Panc1 (cell line): Measurements from ENCODE around the gene PPARG. TPM values are rescaled to one million over a fixed set of nuclear protein-coding genes. Genes with fewer than 3 reads are reported as not detected.
A peak's percentile ranks its signal among the peaks of the same experiment; 100 is the strongest.

Experiments used
- ATAC-seq: fragments of 200-7000 bp; cut with Tn5 transposase; 2 replicates; pipeline ENCODE4 v1.9.1; 2020; ENCODE audit warnings: mild to moderate bottlenecking, moderate library complexity
- BruUV-seq: library from RNA; stranded (reverse); fragments of 400-500 nt; replicated peaks from 2 replicates; lab custom pipeline; 2021; lab: Mats Ljungman, UMichigan
- CTCF ChIA-PET: fragments of 300-600 bp; sonication (Branson Sonifier 250); formaldehyde crosslinking; loops from one replicate; lab custom pipeline; 2022; ENCODE audit warnings: antibody characterized with exemption; lab: Charles Lee
- POLR2A ChIA-PET: fragments of 300-600 bp; sonication (Branson Sonifier 250); formaldehyde crosslinking; loops from one replicate; lab custom pipeline; 2022; ENCODE audit warnings: antibody characterized with exemption; lab: Charles Lee
- DNase-seq: peaks from one replicate; pipeline ENCODE4 v3.0.0-alpha.2; 2010; ENCODE audit warnings: low read depth, low spot score
- H3K27ac ChIP-seq: 2 replicates; pipeline ENCODE4 v1.5.1; 2011; ENCODE audit warnings: mild to moderate bottlenecking, low read length, inconsistent platforms
- H3K27me3 ChIP-seq: fragments of 200-500 bp; sonication (Bioruptor generic); 2 replicates; pipeline ENCODE4 v1.6.0; 2014; ENCODE audit warnings: low read length, inconsistent platforms; ENCODE audit not compliant: control insufficient read depth, insufficient read depth
- H3K36me3 ChIP-seq: fragments of 200-500 bp; sonication (Bioruptor generic); 2 replicates; pipeline ENCODE4 v1.5.1; 2014; ENCODE audit warnings: inconsistent platforms, mild to moderate bottlenecking, low read length, moderate library complexity; ENCODE audit not compliant: control insufficient read depth, insufficient read depth
- H3K4me1 ChIP-seq: 2 replicates; pipeline ENCODE4 v1.5.1; 2011; ENCODE audit warnings: inconsistent platforms, mild to moderate bottlenecking, low read length, moderate library complexity; ENCODE audit not compliant: control insufficient read depth, insufficient read depth
- H3K4me3 ChIP-seq, 2 experiments: 2 replicates each; pipeline ENCODE4 v1.5.1; 2011 to 2012; ENCODE audit warnings: low read depth in 2 of 2, low read length in 2 of 2, mild to moderate bottlenecking in 2 of 2, inconsistent platforms in 1 of 2, moderate library complexity in 1 of 2
- H3K9me3 ChIP-seq: fragments of 200-500 bp; sonication (Bioruptor generic); 2 replicates; pipeline ENCODE4 v1.5.1; 2014; ENCODE audit warnings: low read depth, mild to moderate bottlenecking, inconsistent platforms, low read length, moderate library complexity; ENCODE audit not compliant: control insufficient read depth, insufficient read depth
- CTCF ChIP-seq: fragments of 450-650 bp; IDR thresholded peaks from 2 replicates; pipeline ENCODE4 v1.5.1; 2017; ENCODE audit warnings: mild to moderate bottlenecking
- POLR2AphosphoS5 ChIP-seq: IDR thresholded peaks from 2 replicates; pipeline ENCODE4 v1.6.1; 2012; ENCODE audit warnings: mild to moderate bottlenecking, low read depth, low read length, moderate library complexity
- REST ChIP-seq, 2 experiments: IDR thresholded peaks; 2 replicates each; pipeline ENCODE4 v1.6.1; 2011 to 2012; ENCODE audit warnings: low read depth in 2 of 2, control low read depth in 1 of 2, low read length in 1 of 2, mild to moderate bottlenecking in 1 of 2, moderate library complexity in 1 of 2; ENCODE audit not compliant: insufficient read depth in 1 of 2
- SIN3A ChIP-seq: IDR thresholded peaks from 2 replicates; pipeline ENCODE4 v1.6.1; 2012; ENCODE audit warnings: low read depth, mild to moderate bottlenecking, low read length, moderate library complexity, borderline replicate concordance; ENCODE audit not compliant: insufficient read depth
- TCF7L2 ChIP-seq: IDR thresholded peaks from 2 replicates; pipeline ENCODE4 v1.6.1; 2011; ENCODE audit warnings: mild to moderate bottlenecking, low read depth, low read length, inconsistent platforms
- in situ Hi-C: cut with HindIII; loops from 2 replicates; pipeline ENCODE4 v1.10.0; 2016; ENCODE audit warnings: low sequenced_read_pairs, low pct_unique_long_range_greater_than_20kb
- intact Hi-C: fragments of 100-400 bp; cut with micrococcal nuclease; formaldehyde crosslinking; loops from one replicate; pipeline ENCODE4 v1.10.0; 2022; ENCODE audit not compliant: unreplicated experiment
- total RNA-seq: library from RNA; stranded (reverse); gene quantifications from one replicate; pipeline ENCODE4 v1.2.1, GENCODE V29; 2021; ENCODE audit not compliant: unreplicated experiment

Gene PPARG
- total RNA-seq, 1 experiment from 2014 or later, result 88.1 TPM

- ChIA-PET POLR2A (no interaction called here), CTCF (interaction anchor here (0.5 kb wide), 1 partner anchor 24 kb away, joined by 4 read pairs; no protein-coding TSS in a partner anchor)
- Histone ChIP-seq H3K36me3 (no peaks in the 10 kb centered on the region), H3K27me3 (no peaks in the 10 kb centered on the region), H3K4me1 (no peaks in the 10 kb centered on the region), H3K27ac (peak overlapping the region; percentile 48; the same call in 1 of the 2 replicates), H3K4me3 (no peak overlapping the region), H3K9me3 (no peaks in the 10 kb centered on the region)
- ATAC-seq (no peak), DNase-seq (no peak)
- intact Hi-C loops, result no loop called here
- no TSS peak for BruUV-seq
- in situ Hi-C loops, result no loop called here
- TF ChIP-seq CTCF, result no peak
- TF ChIP-seq POLR2AphosphoS5, result no peak
- TF ChIP-seq TCF7L2, result no peak
- no peak for TF ChIP-seq REST (IDR thresholded peaks at IDR 0.05; ENCODE audit: insufficient read depth in 1 of 2, low read depth in 2 of 2, low read length in 1 of 2)
- no peak for TF ChIP-seq SIN3A
Measured at GRCh38 chr3:12460127-12460526, 171.3 kb downstream of the PPARG start.

- Histone ChIP-seq H3K4me1 (no peaks in the 10 kb centered on the region), H3K9me3 (no peaks in the 10 kb centered on the region), H3K27ac (peak overlapping the region; percentile 66), H3K27me3 (no peaks in the 10 kb centered on the region), H3K36me3 (no peaks in the 10 kb centered on the region), H3K4me3 (no peak overlapping the region)
- intact Hi-C loops, result no loop called here
- 0 out of 2 replicates have a peak, but pooled peaks have one; percentile 32 for ATAC-seq
- no TSS peak for BruUV-seq
- TF ChIP-seq SIN3A, result no peak
- no peak for TF ChIP-seq REST (IDR thresholded peaks at IDR 0.05; ENCODE audit: insufficient read depth in 1 of 2, low read depth in 2 of 2, low read length in 1 of 2)
- TF ChIP-seq CTCF, result no peak
- no peak for TF ChIP-seq TCF7L2
- no peak for TF ChIP-seq POLR2AphosphoS5
- ChIA-PET POLR2A (no interaction called here), CTCF (no interaction called here)
- in situ Hi-C loops, result no loop called here
- no peak for DNase-seq
Measured at GRCh38 chr3:12461097-12461649, 172.3 kb downstream of the PPARG start.
